Muscle layer of colon (tissue), 2 donors: ENCODE results near the gene MTUS2.

Experiments used
- H3K27ac ChIP-seq: one replicate; pipeline ENCODE4 v1.7.0; 2013; ENCODE audit warnings: low read depth, mild to moderate bottlenecking, low read length, moderate library complexity
- H3K27me3 ChIP-seq, 2 donors: one replicate each; pipeline ENCODE4 v1.7.0; 2013; ENCODE audit warnings: low read length in 2 of 2, mild to moderate bottlenecking in 2 of 2; ENCODE audit not compliant: insufficient read depth in 2 of 2, control insufficient read depth in 1 of 2
- H3K36me3 ChIP-seq: one replicate; pipeline ENCODE4 v1.7.0; 2013; ENCODE audit warnings: mild to moderate bottlenecking, low read length; ENCODE audit not compliant: insufficient read depth
- H3K4me1 ChIP-seq: one replicate; pipeline ENCODE4 v1.7.0; 2013; ENCODE audit warnings: mild to moderate bottlenecking, low read length; ENCODE audit not compliant: insufficient read depth
- H3K4me3 ChIP-seq, 2 donors: one replicate each; pipeline ENCODE4 v1.7.0; 2013; ENCODE audit warnings: low read length in 2 of 2, low read depth in 1 of 2, mild to moderate bottlenecking in 1 of 2, moderate library complexity in 1 of 2
- H3K9ac ChIP-seq: one replicate; pipeline ENCODE4 v1.7.0; 2013; ENCODE audit warnings: low read length
- H3K9me3 ChIP-seq: one replicate; pipeline ENCODE4 v1.7.0; 2013; ENCODE audit warnings: mild to moderate bottlenecking, low read length
- donor health status: abdominal sarcoma.
- donor health status: Adenocarcinoma of cecum.

MTUS2 gene

DNA sequence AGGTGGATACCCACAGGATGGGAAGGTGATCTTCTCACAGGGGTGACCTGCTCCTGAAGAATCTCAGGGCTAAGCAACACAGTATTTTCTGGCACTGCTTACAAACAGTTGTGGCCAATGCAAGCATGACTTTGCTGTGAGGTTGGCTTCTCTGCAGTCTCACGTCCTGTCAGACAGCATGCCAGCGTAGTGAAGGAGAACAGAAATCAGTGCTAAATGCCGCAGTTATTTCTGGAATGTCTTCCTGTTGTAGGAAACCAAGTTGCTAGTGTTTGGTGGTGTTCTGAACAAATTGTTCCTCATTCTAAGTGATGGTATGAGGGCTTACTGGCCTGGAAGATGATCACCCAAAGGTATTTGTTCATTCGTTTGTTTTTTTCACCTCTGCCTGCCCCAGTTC, 320.1 kb downstream of the MTUS2 start:
- no peak overlapping the region for H3K27ac ChIP-seq
- no peak overlapping the region for H3K4me3 ChIP-seq
- H3K4me1 ChIP-seq, result no peaks in the 10 kb centered on the region
- no peaks in the 10 kb centered on the region for H3K36me3 ChIP-seq
- no peaks in the 10 kb centered on the region for H3K27me3 ChIP-seq
- H3K9ac ChIP-seq, result no peak overlapping the region
- H3K9me3 ChIP-seq, result no peaks in the 10 kb centered on the region

DNA sequence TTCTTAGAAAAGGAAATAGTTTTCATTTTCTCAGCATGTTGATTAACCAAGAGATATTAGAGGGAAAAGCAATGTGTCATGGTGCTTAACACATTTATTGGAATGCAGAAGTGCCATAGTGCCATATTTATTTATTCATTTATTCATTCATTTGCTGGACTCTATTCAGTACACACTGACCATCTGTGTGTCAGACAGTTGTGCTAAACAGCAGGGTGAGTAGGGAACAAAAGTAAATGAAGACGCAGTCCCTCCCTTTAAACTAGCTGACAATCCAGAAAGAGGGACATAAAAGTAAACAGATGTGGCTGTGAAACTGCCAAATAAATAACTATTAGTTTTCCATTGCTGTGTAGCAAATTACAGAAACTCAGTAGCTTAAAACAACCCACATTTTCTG, 323.7 kb downstream of the MTUS2 start:
- H3K36me3 ChIP-seq, result no peaks in the 10 kb centered on the region
- no peaks in the 10 kb centered on the region for H3K27me3 ChIP-seq
- no peaks in the 10 kb centered on the region for H3K4me1 ChIP-seq
- H3K4me3 ChIP-seq, result no peak overlapping the region
- no peak overlapping the region for H3K27ac ChIP-seq
- no peaks in the 10 kb centered on the region for H3K9me3 ChIP-seq
- no peak overlapping the region for H3K9ac ChIP-seq

DNA sequence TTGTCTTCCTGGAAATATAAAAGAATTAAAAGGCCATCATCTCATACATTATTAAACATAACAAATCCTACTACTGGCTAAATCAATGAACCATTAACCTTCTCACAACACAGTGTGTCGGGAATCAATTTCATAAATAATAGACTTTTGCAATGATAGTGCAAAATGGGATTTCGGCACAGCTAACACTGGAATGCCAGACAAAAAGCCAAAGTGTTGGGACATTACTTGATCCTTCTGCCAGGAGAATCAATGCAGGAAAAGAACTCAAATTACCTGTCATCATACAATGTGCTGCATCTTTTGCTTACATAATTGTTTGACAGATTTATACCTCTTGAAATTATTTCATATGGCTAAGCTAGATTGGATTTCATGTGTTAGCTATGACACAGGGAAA, 334.3 kb downstream of the MTUS2 start:
- Histone ChIP-seq H3K27ac (no peak overlapping the region), H3K36me3 (no peaks in the 10 kb centered on the region), H3K27me3 (no peaks in the 10 kb centered on the region), H3K9ac (no peak overlapping the region), H3K9me3 (no peaks in the 10 kb centered on the region), H3K4me1 (no peaks in the 10 kb centered on the region), H3K4me3 (no peak overlapping the region)

DNA sequence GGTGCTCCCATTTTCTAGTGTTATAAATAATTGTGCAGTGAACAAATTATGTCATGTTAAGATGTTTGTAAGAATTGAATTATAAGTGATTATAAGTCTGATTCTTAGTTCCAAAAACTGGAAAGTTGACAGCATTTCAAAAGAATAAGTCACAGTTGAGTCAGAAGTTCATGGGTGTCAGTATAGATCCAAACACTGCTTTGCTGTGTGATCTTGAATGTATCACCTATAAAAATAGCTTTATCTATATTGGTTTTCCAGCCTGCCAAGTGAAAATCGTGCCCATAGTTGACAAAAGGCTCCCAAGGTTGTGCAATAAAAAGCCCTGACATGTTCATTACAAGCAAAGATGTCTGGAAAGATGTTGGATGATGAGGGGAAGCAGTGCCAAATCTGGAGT, 336.0 kb downstream of the MTUS2 start:
- Histone ChIP-seq H3K27me3 (no peaks in the 10 kb centered on the region), H3K4me1 (no peaks in the 10 kb centered on the region), H3K36me3 (no peaks in the 10 kb centered on the region), H3K4me3 (no peak overlapping the region), H3K27ac (no peak overlapping the region), H3K9ac (no peak overlapping the region), H3K9me3 (no peaks in the 10 kb centered on the region)

DNA sequence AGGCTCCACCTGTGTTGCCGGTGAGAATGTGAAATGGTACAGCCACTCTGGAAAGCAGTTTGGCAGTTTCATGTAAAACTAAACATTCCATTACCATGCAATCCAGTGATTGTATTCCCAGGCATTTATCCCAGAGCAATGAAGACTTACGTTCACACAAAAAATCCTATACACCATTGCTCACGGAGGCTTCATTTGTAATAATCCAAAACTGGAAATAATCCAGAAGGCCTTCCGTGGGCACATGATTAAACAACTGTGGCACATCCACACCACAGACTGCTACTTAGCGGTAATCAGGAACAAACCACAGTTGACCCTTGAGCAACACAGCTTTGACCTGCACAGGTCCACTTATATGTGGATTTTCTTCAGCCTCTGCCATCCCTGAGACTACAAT, 339.7 kb downstream of the MTUS2 start:
- no peaks in the 10 kb centered on the region for H3K36me3 ChIP-seq
- H3K27me3 ChIP-seq, result no peaks in the 10 kb centered on the region
- no peak overlapping the region for H3K4me3 ChIP-seq
- H3K4me1 ChIP-seq, result no peaks in the 10 kb centered on the region
- no peaks in the 10 kb centered on the region for H3K9me3 ChIP-seq
- H3K9ac ChIP-seq, result no peak overlapping the region
- H3K27ac ChIP-seq, result no peak overlapping the region

DNA sequence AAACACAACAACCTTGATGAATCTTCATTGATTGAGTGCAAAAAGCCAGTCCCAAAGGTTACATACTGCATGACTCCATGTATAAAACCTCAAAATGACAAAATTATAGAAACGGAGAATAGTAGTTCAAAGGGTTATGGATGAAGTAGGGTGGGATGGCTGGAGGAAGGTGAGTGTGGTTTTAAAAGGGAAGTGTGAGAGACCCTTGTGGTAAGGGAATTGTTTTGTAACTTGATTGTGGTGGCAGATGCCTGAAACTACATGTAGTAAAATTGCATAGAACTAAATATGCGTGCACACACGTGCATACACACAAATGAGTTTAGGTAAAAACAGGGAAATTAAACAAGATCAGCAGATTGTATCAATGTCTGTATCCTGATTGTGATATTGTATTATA, 340.7 kb downstream of the MTUS2 start:
- no peak overlapping the region for H3K4me3 ChIP-seq
- H3K9me3 ChIP-seq, result no peaks in the 10 kb centered on the region
- no peak overlapping the region for H3K9ac ChIP-seq
- no peaks in the 10 kb centered on the region for H3K4me1 ChIP-seq
- H3K27me3 ChIP-seq, result no peaks in the 10 kb centered on the region
- no peak overlapping the region for H3K27ac ChIP-seq
- no peaks in the 10 kb centered on the region for H3K36me3 ChIP-seq

DNA sequence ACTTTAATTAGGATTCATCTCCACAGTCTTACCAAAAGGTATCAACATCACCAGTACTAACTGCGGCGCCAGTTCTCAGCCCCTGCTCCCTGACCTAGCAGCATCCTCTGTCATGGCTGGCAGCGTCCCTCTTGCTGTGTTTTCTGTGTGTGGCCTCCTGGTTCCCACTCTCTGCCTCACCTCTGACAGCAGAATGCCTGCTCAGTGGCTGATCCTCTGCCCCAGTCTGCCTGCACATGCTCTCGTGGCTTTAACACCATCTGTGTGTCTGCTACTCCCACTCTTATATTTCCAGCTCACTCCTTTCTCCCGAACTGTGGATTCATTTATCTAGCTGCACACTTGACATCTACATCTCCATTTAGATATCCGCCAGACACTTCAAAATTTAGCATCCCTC, 341.5 kb downstream of the MTUS2 start:
- Histone ChIP-seq H3K4me1 (no peaks in the 10 kb centered on the region), H3K9ac (no peak overlapping the region), H3K9me3 (no peaks in the 10 kb centered on the region), H3K4me3 (no peak overlapping the region), H3K36me3 (no peaks in the 10 kb centered on the region), H3K27me3 (no peaks in the 10 kb centered on the region), H3K27ac (no peak overlapping the region)

DNA sequence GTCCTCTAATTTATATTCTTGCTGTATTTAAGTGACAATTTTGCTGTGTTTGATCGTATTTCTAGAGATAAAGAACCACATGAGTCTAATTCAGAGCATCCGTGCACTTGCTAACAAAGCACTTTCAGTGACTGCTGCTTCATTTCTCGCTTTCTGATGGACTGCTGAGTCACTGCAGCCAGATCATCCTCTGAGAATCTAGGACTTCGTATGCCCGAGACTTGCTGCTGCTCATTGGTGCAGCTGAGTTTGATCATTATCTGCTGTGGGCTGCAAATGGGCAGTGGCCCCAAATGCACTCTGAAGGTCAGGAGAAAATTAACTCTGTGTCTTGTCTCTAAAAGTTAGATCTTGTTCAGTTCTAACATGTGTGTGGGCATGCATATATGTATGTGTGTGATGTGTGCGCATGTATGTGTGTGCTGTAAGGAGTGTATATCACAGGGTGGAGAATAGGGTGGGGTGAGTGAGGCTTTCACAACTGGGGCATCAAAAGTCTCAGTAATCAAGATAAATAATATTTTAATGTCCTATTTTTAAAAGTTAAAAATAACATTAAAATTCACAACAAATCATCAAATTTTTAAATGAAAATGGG, 342.6 kb downstream of the MTUS2 start:
- no peaks in the 10 kb centered on the region for H3K27me3 ChIP-seq
- H3K4me1 ChIP-seq, result no peaks in the 10 kb centered on the region
- H3K9ac ChIP-seq, result no peak overlapping the region
- no peaks in the 10 kb centered on the region for H3K9me3 ChIP-seq
- no peak overlapping the region for H3K27ac ChIP-seq
- no peak overlapping the region for H3K4me3 ChIP-seq
- no peaks in the 10 kb centered on the region for H3K36me3 ChIP-seq

DNA sequence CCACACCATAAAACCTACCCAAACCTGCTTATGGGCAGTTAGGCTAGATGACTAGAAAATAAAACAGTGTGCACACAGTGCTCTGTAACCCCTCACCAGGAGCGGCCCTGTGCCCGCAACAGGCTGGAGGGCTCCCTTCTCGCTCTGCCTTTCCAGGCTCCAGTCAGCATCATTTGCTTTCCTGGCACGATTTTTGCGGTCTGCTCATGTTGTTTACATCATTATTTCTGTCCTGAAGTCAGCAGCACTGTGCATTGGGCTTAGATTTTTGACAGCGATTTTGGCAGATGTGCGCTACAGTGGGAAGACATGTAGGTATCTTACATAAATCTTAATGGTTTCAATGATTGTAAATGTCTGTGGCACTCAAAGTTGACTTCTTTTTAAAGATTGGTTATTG, 344.0 kb downstream of the MTUS2 start:
- H3K27ac ChIP-seq, result no peak overlapping the region
- H3K9ac ChIP-seq, result no peak overlapping the region
- H3K4me3 ChIP-seq, result no peak overlapping the region
- no peaks in the 10 kb centered on the region for H3K27me3 ChIP-seq
- no peaks in the 10 kb centered on the region for H3K36me3 ChIP-seq
- H3K4me1 ChIP-seq, result no peaks in the 10 kb centered on the region
- no peaks in the 10 kb centered on the region for H3K9me3 ChIP-seq

DNA sequence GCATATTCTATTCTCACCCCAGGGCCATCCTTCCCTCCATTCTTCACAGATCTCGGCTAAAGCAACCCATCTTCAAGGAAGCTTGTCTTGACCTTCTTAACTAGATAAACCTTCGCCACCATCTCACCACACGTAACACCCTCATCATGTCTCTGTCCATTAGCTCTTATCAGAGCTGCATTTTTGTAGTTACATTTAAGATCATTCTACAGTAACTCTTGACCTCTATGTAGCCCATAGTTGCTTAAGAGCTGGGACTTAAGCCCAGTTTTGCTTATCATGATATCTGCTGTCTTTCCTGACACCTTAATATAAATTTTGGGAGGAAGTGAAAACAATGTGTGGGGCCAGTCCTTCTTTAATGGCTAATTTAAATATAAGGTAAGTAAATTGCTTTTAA, 345.1 kb downstream of the MTUS2 start:
- Histone ChIP-seq H3K27ac (no peak overlapping the region), H3K4me3 (no peak overlapping the region), H3K36me3 (no peaks in the 10 kb centered on the region), H3K9me3 (no peaks in the 10 kb centered on the region), H3K4me1 (no peaks in the 10 kb centered on the region), H3K9ac (no peak overlapping the region), H3K27me3 (no peaks in the 10 kb centered on the region)

DNA sequence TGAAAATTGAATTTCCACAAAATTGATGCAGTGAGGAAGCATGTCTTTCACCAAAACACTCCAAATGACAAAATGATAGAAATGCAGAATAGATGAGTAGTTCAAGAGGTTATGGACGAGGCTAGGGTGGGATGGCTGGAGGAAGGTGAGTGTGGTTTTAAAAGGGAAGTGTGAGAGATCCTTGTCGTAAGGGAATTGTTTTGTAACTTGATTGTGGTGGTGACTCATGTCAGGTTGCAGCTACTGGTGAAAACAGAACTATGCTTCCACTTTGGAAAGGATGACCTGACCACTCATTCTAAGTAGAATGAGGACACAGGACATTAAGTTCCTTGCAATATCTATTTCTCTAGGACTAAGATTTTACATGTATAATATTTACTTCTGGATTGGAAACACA, 345.7 kb downstream of the MTUS2 start:
- Histone ChIP-seq H3K4me1 (no peaks in the 10 kb centered on the region), H3K9ac (no peak overlapping the region), H3K27ac (no peak overlapping the region), H3K36me3 (no peaks in the 10 kb centered on the region), H3K27me3 (no peaks in the 10 kb centered on the region), H3K4me3 (no peak overlapping the region), H3K9me3 (no peaks in the 10 kb centered on the region)

DNA sequence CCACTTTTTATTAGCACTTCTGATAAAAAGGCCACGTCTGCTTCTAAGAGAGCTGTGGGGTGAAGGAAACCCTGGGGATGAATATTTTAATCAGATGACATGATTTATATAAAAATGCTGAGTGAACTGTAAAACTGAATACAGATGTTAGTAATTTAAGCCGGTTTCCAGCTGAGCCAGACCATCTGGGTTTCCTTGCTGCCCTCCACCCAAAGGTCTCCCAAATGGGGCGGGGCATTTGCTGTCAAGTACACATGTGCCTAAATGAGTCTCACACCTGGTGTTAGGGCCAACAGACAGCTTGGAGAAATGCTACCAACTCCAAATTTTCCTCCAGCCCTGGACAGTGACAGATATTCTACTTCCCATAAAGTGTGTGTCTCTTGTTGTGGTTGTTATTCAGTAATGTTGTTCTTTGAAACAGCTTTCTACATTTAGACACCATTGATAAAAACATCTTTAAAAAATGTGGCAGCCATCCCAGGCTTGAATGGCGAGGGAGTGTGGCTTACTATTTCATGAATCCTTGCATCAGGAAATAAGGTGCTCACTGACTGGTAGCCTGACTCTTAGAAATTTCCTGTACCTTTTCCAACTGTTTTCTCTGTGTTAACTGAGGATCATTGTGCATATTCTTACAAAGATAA, 350.4 kb downstream of the MTUS2 start:
- no peaks in the 10 kb centered on the region for H3K9me3 ChIP-seq
- no peak overlapping the region for H3K27ac ChIP-seq
- H3K27me3 ChIP-seq, result no peaks in the 10 kb centered on the region
- no peak overlapping the region for H3K9ac ChIP-seq
- no peak overlapping the region for H3K4me3 ChIP-seq
- no peaks in the 10 kb centered on the region for H3K36me3 ChIP-seq
- H3K4me1 ChIP-seq, result no peaks in the 10 kb centered on the region
